Neural progenitor cell (in vitro differentiated cells): ENCODE results near the gene GPR142. TPM values are rescaled to one million over a fixed set of nuclear protein-coding genes. Genes with fewer than 3 reads are reported as not detected.

Experiments
- DNase-seq: peaks from one replicate; pipeline ENCODE4 v3.0.0-alpha.2; 2016; ENCODE audit warnings: low spot score
- H2AFZ ChIP-seq: fragments of 200-600 bp; sonication (generic); replicated peaks from 2 replicates; pipeline ENCODE4 v1.6.1; 2016; ENCODE audit warnings: antibody characterized with exemption
- H3F3A ChIP-seq: fragments of 200-600 bp; sonication (generic); 2 replicates; pipeline ENCODE4 v1.6.1; 2016; ENCODE audit warnings: antibody characterized with exemption, low read depth
- H3K27ac ChIP-seq: fragments of 200-600 bp; sonication (generic); 2 replicates; pipeline ENCODE4 v1.5.1; 2016; ENCODE audit warnings: mild to moderate bottlenecking
- H3K27me3 ChIP-seq: fragments of 200-600 bp; sonication (generic); 2 replicates; pipeline ENCODE4 v1.6.1; 2016; ENCODE audit warnings: mild to moderate bottlenecking, moderate library complexity
- H3K36me3 ChIP-seq: fragments of 200-600 bp; sonication (generic); 2 replicates; pipeline ENCODE4 v1.5.1; 2016
- H3K4me1 ChIP-seq: fragments of 200-600 bp; sonication (generic); 2 replicates; pipeline ENCODE4 v1.6.1; 2016; ENCODE audit warnings: mixed run types
- H3K4me2 ChIP-seq: fragments of 200-600 bp; sonication (generic); 2 replicates; pipeline ENCODE4 v1.6.1; 2016
- H3K4me3 ChIP-seq: fragments of 200-600 bp; sonication (generic); 2 replicates; pipeline ENCODE4 v1.5.1; 2016
- H3K79me2 ChIP-seq: fragments of 200-600 bp; sonication (generic); 2 replicates; pipeline ENCODE4 v1.6.1; 2016; ENCODE audit warnings: low read depth
- H3K9ac ChIP-seq: fragments of 200-600 bp; sonication (generic); 2 replicates; pipeline ENCODE4 v1.6.1; 2016
- H3K9me3 ChIP-seq: fragments of 200-600 bp; sonication (generic); 2 replicates; pipeline ENCODE4 v1.5.1; 2016; ENCODE audit warnings: low read depth
- H4K20me1 ChIP-seq: fragments of 200-600 bp; sonication (generic); 2 replicates; pipeline ENCODE4 v1.6.1; 2016; ENCODE audit warnings: low read depth
- H3K27ac Mint-ChIP-seq: 3 replicates; pipeline ENCODE4 v1.8.0; 2021; ENCODE audit warnings: mixed read lengths
- H3K27me3 Mint-ChIP-seq: 2 replicates; pipeline ENCODE4 v1.8.0; 2022; ENCODE audit warnings: low read depth, mild to moderate bottlenecking, inconsistent platforms, moderate library complexity, mixed read lengths; ENCODE audit not compliant: insufficient read depth
- H3K36me3 Mint-ChIP-seq: 3 replicates; pipeline ENCODE4 v1.8.0; 2021; ENCODE audit warnings: mixed read lengths
- H3K4me1 Mint-ChIP-seq: 3 replicates; pipeline ENCODE4 v1.8.0; 2021; ENCODE audit warnings: mixed read lengths
- H3K4me3 Mint-ChIP-seq: 3 replicates; pipeline ENCODE4 v1.8.0; 2021; ENCODE audit warnings: mild to moderate bottlenecking, moderate library complexity, mixed read lengths
- H3K9me3 Mint-ChIP-seq: 3 replicates; pipeline ENCODE4 v1.8.0; 2020; ENCODE audit warnings: mixed read lengths
- EZH2 ChIP-seq: fragments of 200-600 bp; sonication (generic); IDR thresholded peaks from 2 replicates; pipeline ENCODE4 v1.6.1; 2017; ENCODE audit warnings: antibody characterized with exemption, mild to moderate bottlenecking, moderate library complexity
- EZH2phosphoT487 ChIP-seq: fragments of 200-600 bp; sonication (generic); IDR thresholded peaks from 2 replicates; pipeline ENCODE4 v1.6.1; 2017; ENCODE audit warnings: antibody characterized with exemption
- total RNA-seq: library from RNA; depleted of rRNA; stranded (reverse); fragments of >200 nt; gene quantifications from 2 replicates; pipeline ENCODE4 v1.2.3, GENCODE V29; 2015; ENCODE audit warnings: low replicate concordance
- TF ChIP-seq, protein P1 (sequence below): fragments of 200-600 bp; sonication (generic); IDR thresholded peaks from 2 replicates; pipeline ENCODE4 v1.5.1; 2017; ENCODE audit warnings: antibody characterized with exemption, mild to moderate bottlenecking

Gene GPR142
- total RNA-seq, 1 donor from 2014 or later = not detected

DNA sequence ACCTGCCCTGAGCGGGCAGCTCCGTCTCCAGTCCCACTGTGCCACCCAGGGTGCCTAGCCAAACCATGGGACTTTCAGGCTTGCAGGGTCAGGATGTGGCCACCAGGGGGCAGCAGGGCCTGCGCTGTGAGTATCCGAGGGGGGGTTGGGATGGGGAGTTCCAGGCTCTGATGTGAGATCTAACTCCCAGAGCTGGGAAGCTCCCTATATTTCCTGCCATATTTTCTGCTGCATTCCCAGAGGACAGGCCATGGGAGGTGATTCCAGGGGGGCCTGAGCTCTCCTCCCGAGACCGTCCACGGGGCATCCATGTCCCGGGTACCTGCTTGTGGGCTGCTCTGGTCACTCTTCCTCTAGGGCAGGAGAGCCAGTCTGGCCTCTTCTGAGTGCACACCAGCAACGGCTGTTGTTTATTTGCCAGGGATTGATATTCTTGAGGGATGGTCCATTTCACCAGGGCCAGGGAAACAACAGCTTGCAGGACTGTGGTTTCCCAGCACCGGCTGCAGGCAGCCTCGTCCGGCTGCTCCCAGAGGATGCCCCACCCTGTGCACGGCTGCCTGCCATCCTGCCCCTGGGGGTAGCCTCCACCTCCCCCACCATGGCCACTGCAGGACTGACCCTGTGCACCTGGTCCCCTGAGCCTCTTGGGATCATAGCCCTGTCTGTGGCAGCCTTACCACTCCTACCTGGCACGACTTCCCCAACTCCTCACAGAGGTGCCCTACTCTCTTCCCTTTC, 1.2 kb downstream of the GPR142 start:
- no peaks in the 10 kb centered on the region for H3K79me2 ChIP-seq
- no peak overlapping the region for H3K27ac Mint-ChIP-seq
- H3K4me2 ChIP-seq = peak overlapping the region; percentile 52
- no peaks in the 10 kb centered on the region for H4K20me1 ChIP-seq
- no peak overlapping the region for H2AFZ ChIP-seq
- H3K4me1 Mint-ChIP-seq = peaks cover 24% of the 10 kb centered on the region
- H3K9me3 Mint-ChIP-seq = no peaks in the 10 kb centered on the region
- no peaks in the 10 kb centered on the region for H3F3A ChIP-seq
- peaks cover 16% of the 10 kb centered on the region for H3K4me1 ChIP-seq
- H3K27ac ChIP-seq = no peak overlapping the region
- H3K36me3 Mint-ChIP-seq = no peaks in the 10 kb centered on the region
- H3K36me3 ChIP-seq = no peaks in the 10 kb centered on the region
- no peak overlapping the region for H3K4me3 Mint-ChIP-seq
- H3K9me3 ChIP-seq = no peaks in the 10 kb centered on the region
- H3K4me3 ChIP-seq = no peak overlapping the region
- no peaks in the 10 kb centered on the region for H3K27me3 ChIP-seq
- H3K27me3 Mint-ChIP-seq = peaks cover 6% of the 10 kb centered on the region
- H3K9ac ChIP-seq = no peak overlapping the region
- TF ChIP-seq, protein P1, sequence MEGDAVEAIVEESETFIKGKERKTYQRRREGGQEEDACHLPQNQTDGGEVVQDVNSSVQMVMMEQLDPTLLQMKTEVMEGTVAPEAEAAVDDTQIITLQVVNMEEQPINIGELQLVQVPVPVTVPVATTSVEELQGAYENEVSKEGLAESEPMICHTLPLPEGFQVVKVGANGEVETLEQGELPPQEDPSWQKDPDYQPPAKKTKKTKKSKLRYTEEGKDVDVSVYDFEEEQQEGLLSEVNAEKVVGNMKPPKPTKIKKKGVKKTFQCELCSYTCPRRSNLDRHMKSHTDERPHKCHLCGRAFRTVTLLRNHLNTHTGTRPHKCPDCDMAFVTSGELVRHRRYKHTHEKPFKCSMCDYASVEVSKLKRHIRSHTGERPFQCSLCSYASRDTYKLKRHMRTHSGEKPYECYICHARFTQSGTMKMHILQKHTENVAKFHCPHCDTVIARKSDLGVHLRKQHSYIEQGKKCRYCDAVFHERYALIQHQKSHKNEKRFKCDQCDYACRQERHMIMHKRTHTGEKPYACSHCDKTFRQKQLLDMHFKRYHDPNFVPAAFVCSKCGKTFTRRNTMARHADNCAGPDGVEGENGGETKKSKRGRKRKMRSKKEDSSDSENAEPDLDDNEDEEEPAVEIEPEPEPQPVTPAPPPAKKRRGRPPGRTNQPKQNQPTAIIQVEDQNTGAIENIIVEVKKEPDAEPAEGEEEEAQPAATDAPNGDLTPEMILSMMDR = peak; percentile 98
- TF ChIP-seq EZH2phosphoT487 = no peak
- DNase-seq = peak; percentile 85

DNA sequence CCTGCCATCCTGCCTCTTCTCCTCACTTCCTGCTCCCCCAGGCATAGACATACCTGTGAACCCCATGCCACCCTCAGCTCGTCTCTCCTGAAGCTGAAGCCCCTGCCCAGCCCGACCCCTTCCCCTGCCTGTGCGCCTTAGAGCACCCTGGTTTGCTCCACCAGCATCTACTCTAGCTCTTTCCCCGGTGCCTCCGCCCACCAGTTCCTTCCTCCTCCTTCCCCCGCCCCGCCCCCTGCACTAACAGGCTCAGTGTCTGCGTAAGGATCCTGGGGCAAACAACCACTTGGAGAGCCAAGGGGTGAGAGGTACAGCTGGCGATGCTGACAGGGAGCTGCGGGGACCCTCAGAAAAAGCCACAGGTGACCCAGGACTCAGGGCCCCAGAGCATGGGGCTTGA, 1.9 kb downstream of the GPR142 start:
- H3F3A ChIP-seq = no peaks in the 10 kb centered on the region
- H3K4me3 ChIP-seq = no peak overlapping the region
- DNase-seq = peak; percentile 67
- no peaks in the 10 kb centered on the region for H3K36me3 Mint-ChIP-seq
- H3K4me1 Mint-ChIP-seq = peaks cover 19% of the 10 kb centered on the region
- peak overlapping the region; percentile 82 for H2AFZ ChIP-seq
- H3K36me3 ChIP-seq = no peaks in the 10 kb centered on the region
- no peaks in the 10 kb centered on the region for H3K9me3 Mint-ChIP-seq
- H3K27ac ChIP-seq = no peak overlapping the region
- H3K27me3 Mint-ChIP-seq = peaks cover 7% of the 10 kb centered on the region
- TF ChIP-seq EZH2 (no peak), EZH2phosphoT487 (no peak)
- TF ChIP-seq, protein P1 = no peak
- H3K27ac Mint-ChIP-seq = peak overlapping the region; percentile 90
- H3K9ac ChIP-seq = no peak overlapping the region
- H3K27me3 ChIP-seq = no peaks in the 10 kb centered on the region
- H3K4me3 Mint-ChIP-seq = no peak overlapping the region
- H3K9me3 ChIP-seq = no peaks in the 10 kb centered on the region
- H3K4me2 ChIP-seq = peak overlapping the region; percentile 52
- no peaks in the 10 kb centered on the region for H3K79me2 ChIP-seq
- H4K20me1 ChIP-seq = no peaks in the 10 kb centered on the region
- H3K4me1 ChIP-seq = peaks cover 15% of the 10 kb centered on the region

DNA sequence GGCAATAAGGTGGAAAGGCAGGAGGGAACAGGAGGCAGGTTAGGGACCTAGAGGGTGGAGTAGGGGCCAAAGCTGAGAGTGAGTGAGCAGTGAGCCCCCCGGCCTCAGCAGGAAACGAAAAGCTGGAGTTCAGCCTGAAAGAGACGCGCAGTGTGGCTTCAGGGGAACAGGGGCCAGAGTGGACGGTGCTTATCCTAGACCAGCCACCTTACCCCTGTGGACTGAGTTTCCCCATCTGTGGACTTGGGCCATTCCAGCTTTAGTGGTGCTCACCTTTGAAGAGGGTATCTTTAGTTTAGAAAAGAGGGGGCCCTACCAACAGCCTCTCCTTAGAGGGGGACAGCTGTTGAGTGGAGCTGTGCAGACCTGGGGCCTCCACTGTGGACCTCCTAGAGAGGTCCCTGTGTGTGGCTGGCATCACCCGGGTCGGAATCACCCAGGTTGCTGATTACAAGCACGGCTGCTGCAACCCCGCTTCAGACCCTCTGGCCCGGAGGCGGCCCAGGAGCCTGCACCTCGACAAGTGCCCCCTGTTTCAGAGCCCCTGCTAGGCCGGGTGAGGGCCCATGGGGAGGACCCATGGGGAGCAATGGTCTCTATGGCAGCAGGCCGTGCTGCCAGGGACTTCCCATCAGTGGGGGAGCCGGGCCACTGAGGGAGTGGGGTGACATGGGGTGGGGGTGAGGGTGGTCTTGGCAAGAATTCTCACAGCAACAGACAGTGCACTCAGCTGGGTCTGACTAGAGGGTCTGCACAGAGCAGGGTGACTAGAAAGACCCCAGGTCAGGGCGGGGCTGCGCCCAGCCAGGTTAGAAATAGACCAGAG, 2.6 kb downstream of the GPR142 start:
- peaks cover 15% of the 10 kb centered on the region for H3K4me1 ChIP-seq
- no peak overlapping the region for H3K4me3 ChIP-seq
- no peaks in the 10 kb centered on the region for H3K36me3 ChIP-seq
- H3K27ac ChIP-seq = no peak overlapping the region
- no peaks in the 10 kb centered on the region for H3K9me3 ChIP-seq
- no peaks in the 10 kb centered on the region for H3K9me3 Mint-ChIP-seq
- H3K36me3 Mint-ChIP-seq = no peaks in the 10 kb centered on the region
- H3K9ac ChIP-seq = no peak overlapping the region
- H3K27me3 ChIP-seq = no peaks in the 10 kb centered on the region
- peaks cover 9% of the 10 kb centered on the region for H3K27me3 Mint-ChIP-seq
- no peaks in the 10 kb centered on the region for H4K20me1 ChIP-seq
- H2AFZ ChIP-seq = peak overlapping the region; percentile 82
- DNase-seq = no peak
- H3K4me1 Mint-ChIP-seq = peaks cover 21% of the 10 kb centered on the region
- no peaks in the 10 kb centered on the region for H3K79me2 ChIP-seq
- H3F3A ChIP-seq = no peaks in the 10 kb centered on the region
- peak overlapping the region; percentile 52 for H3K4me2 ChIP-seq
- H3K27ac Mint-ChIP-seq = peak overlapping the region; percentile 90
- no peak overlapping the region for H3K4me3 Mint-ChIP-seq
- TF ChIP-seq EZH2 (no peak), EZH2phosphoT487 (no peak)
- TF ChIP-seq, protein P1 = no peak
